Parathyroid adenoma (tissue), 2 donors: Measurements from ENCODE around the gene DOCK7.
"Not testable (repeated sequence)": the region's sequence is repeated elsewhere in the genome, so short reads cannot be mapped to it uniquely, and the experiment has no call there.

Experiments
- H2AFZ ChIP-seq: fragments of 300-600 bp; sonication (generic); one replicate; pipeline ENCODE4 v1.7.0; 2017; ENCODE audit warnings: antibody characterized with exemption, mild to moderate bottlenecking
- H3K27ac ChIP-seq: fragments of 300-600 bp; sonication (generic); one replicate; pipeline ENCODE4 v1.7.0; 2017
- H3K27me3 ChIP-seq: fragments of 300-600 bp; sonication (generic); one replicate; pipeline ENCODE4 v1.7.0; 2017; ENCODE audit warnings: low read length; ENCODE audit not compliant: control insufficient read depth, insufficient read depth
- H3K36me3 ChIP-seq: fragments of 300-600 bp; sonication (generic); one replicate; pipeline ENCODE4 v1.7.0; 2017; ENCODE audit warnings: low read length; ENCODE audit not compliant: control insufficient read depth, insufficient read depth
- H3K4me1 ChIP-seq: fragments of 300-600 bp; sonication (generic); one replicate; pipeline ENCODE4 v1.7.0; 2017; ENCODE audit warnings: control low read depth
- H3K4me2 ChIP-seq: fragments of 300-600 bp; sonication (generic); one replicate; pipeline ENCODE4 v1.7.0; 2017; ENCODE audit warnings: low read length
- H3K4me3 ChIP-seq: fragments of 300-600 bp; sonication (generic); one replicate; pipeline ENCODE4 v1.7.0; 2017; ENCODE audit warnings: low read depth, low read length
- H3K79me2 ChIP-seq: fragments of 300-600 bp; sonication (generic); one replicate; pipeline ENCODE4 v1.7.0; 2017; ENCODE audit warnings: control low read depth
- H3K9ac ChIP-seq: fragments of 300-600 bp; sonication (generic); one replicate; pipeline ENCODE4 v1.7.0; 2017; ENCODE audit warnings: mild to moderate bottlenecking
- H3K9me3 ChIP-seq: fragments of 300-600 bp; sonication (generic); one replicate; pipeline ENCODE4 v1.7.0; 2017; ENCODE audit warnings: low read length; ENCODE audit not compliant: control insufficient read depth
- CTCF ChIP-seq: fragments of 300-600 bp; sonication (generic); IDR thresholded peaks from one replicate; pipeline ENCODE4 v1.7.0; 2017; ENCODE audit warnings: antibody characterized with exemption, mild to moderate bottlenecking
- donor health status: primary hyperparathyroidism.

The DOCK7 gene

DNA sequence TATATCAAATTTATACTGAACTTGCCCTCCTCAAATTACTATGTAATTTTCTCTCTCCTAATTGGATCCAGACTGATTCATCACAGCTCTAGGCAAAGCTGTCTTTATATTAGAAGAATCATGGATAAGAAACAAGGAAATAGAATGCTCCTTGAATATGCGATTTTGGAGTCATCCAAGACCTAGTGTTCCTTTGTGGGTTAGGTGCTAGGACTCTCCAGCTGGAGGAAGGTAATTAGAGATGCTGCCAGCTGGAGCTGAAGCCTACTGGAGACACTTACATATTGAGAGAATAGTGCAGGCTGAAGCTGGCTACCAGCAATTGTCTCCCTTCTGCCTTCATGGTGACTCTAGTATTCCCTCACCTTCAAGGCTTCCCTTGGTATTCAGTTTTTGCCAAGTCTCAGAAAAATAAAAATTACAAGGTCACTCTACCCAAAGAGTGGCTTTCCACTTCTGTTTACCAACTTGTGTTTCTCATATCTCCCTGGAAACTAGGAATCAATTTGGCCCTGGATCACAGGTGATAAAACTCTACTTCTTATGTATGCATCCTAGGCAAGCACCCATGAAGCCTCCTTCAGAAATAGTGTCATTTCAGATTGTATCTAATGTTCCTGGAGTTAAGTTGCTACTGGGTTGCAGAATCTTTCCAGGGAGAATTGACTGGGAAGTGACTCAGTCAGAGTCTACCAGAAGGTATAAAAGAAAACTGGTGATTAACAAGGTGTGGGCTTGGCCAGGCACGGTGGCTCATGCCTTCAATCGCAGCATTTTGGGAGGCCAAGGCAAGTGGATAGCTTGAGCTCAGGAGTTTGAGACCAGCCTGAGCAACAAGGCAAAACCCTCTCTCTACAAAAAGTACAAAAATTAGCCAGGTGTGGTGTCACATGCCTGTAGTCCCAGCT is 24.4 kb upstream of the DOCK7 start:
- Histone ChIP-seq H3K4me3 (no peak overlapping the region), H3K9me3 (no peaks in the 10 kb centered on the region), H3K27me3 (no peaks in the 10 kb centered on the region), H3K27ac (no peak overlapping the region), H3K4me2 (no peak overlapping the region), H3K4me1 (peaks cover 2% of the 10 kb centered on the region), H2AFZ (no peak overlapping the region), H3K9ac (no peak overlapping the region), H3K36me3 (no peaks in the 10 kb centered on the region), H3K79me2 (no peaks in the 10 kb centered on the region)
- TF ChIP-seq CTCF: no peak

- H3K4me1 ChIP-seq: peaks cover 5% of the 10 kb centered on the region
- no peak overlapping the region for H3K4me3 ChIP-seq
- no peak overlapping the region for H3K27ac ChIP-seq
- H3K36me3 ChIP-seq: no peaks in the 10 kb centered on the region
- H2AFZ ChIP-seq: no peak overlapping the region
- no peak overlapping the region for H3K4me2 ChIP-seq
- no peaks in the 10 kb centered on the region for H3K79me2 ChIP-seq
- H3K27me3 ChIP-seq: no peaks in the 10 kb centered on the region
- no peak for TF ChIP-seq CTCF
- no peaks in the 10 kb centered on the region for H3K9me3 ChIP-seq
- H3K9ac ChIP-seq: no peak overlapping the region
These were observed 19.5 kb upstream of the DOCK7 start for GRCh38 chr1:62707744-62708120.

- H3K9me3 ChIP-seq: no peaks in the 10 kb centered on the region
- peaks cover 5% of the 10 kb centered on the region for H3K4me1 ChIP-seq
These were observed 19.0 kb upstream of the DOCK7 start for GRCh38 chr1:62706985-62707743.

GRCh38 chr1:62698161-62698560 is 10.0 kb upstream of the DOCK7 start:
- H3K27ac ChIP-seq, H3K36me3 ChIP-seq, H3K4me3 ChIP-seq, H3K4me1 ChIP-seq, H3K79me2 ChIP-seq, H3K27me3 ChIP-seq, H2AFZ ChIP-seq, H3K9me3 ChIP-seq, H3K9ac ChIP-seq, H3K4me2 ChIP-seq: not testable (repeated sequence)

More at GRCh38 chr1:62706985-62707743, 19.0 kb upstream of the DOCK7 start:
- Histone ChIP-seq H3K27me3 (no peaks in the 10 kb centered on the region), H3K9ac (no peak overlapping the region), H3K4me3 (no peak overlapping the region), H2AFZ (no peak overlapping the region), H3K36me3 (no peaks in the 10 kb centered on the region), H3K27ac (no peak overlapping the region), H3K79me2 (no peaks in the 10 kb centered on the region), H3K4me2 (no peak overlapping the region)
- no peak for TF ChIP-seq CTCF

DNA sequence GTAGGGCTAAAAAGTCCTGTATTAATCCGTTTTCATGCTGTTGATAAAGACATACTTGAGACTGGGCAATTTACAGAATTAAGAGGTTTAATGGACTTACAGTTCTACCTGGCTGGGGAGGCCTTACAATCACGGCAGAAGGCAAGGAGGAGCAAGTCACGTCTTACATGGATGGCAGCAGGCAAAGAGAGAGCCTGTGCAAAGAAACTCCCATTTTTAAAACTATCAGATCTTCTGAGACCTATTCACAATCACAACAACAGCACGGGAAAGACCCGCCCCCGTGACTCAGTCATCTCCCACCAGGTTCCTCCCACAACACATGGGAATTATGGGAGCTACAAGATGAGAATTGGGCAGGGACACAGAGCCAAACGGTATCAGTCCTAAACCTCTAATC is 6.3 kb upstream of the DOCK7 start:
- not testable (repeated sequence) for H2AFZ ChIP-seq, H3K9ac ChIP-seq, H3K4me3 ChIP-seq, H3K4me2 ChIP-seq, H3K27me3 ChIP-seq, H3K27ac ChIP-seq, H3K36me3 ChIP-seq, H3K79me2 ChIP-seq, H3K9me3 ChIP-seq, H3K4me1 ChIP-seq
